NCI-H2081 (cell line): Measurements from ENCODE around the gene MTR.

Experiments used
- DNase-seq, 2 experiments: peaks; one replicate each; lab custom pipeline; 2025; lab: John Stamatoyannopoulos, UW

MTR gene

GRCh38 chr1:236862615-236863211 is 67.6 kb downstream of the MTR start:
- no peak for DNase-seq

- DNase-seq = no peak
Measured at GRCh38 chr1:236864211-236864610, 69.1 kb downstream of the MTR start.

GRCh38 chr1:236864996-236865817 is 70.1 kb downstream of the MTR start:
- DNase-seq = no peak

- DNase-seq = no peak
Measured at GRCh38 chr1:236865818-236866155, 70.7 kb downstream of the MTR start.

GRCh38 chr1:236868625-236869467 is 73.8 kb downstream of the MTR start:
- peak; percentile 64 to 66 for DNase-seq

- DNase-seq = no peak
Measured at GRCh38 chr1:236869911-236870310, 74.8 kb downstream of the MTR start.

- DNase-seq = no peak
Measured at GRCh38 chr1:236870721-236871120, 75.6 kb downstream of the MTR start.

- no peak for DNase-seq
Measured at GRCh38 chr1:236872075-236872666, 77.1 kb downstream of the MTR start.

GRCh38 chr1:236875975-236876374 is 80.9 kb downstream of the MTR start:
- DNase-seq = no peak

- no peak for DNase-seq
Measured at GRCh38 chr1:236877661-236878060, 82.6 kb downstream of the MTR start.

GRCh38 chr1:236880209-236880608 is 85.1 kb downstream of the MTR start:
- no peak for DNase-seq

- DNase-seq = no peak
Measured at GRCh38 chr1:236882678-236883077, 87.6 kb downstream of the MTR start.

GRCh38 chr1:236886199-236886598 is 91.1 kb downstream of the MTR start:
- no peak for DNase-seq

- no peak for DNase-seq
Measured at GRCh38 chr1:236887081-236887480, 92.0 kb downstream of the MTR start.

GRCh38 chr1:236888126-236888525 is 93.0 kb downstream of the MTR start:
- peak in 1 of 2 experiments; percentile 17 for DNase-seq

- peak; percentile 29 to 75 for DNase-seq
Measured at GRCh38 chr1:236888903-236889302, 93.8 kb downstream of the MTR start.

GRCh38 chr1:236890152-236891056 is 95.3 kb downstream of the MTR start:
- DNase-seq = no peak

- no peak for DNase-seq
Measured at GRCh38 chr1:236893626-236894545, 98.8 kb downstream of the MTR start.

GRCh38 chr1:236895665-236896387 is 100.7 kb downstream of the MTR start:
- no peak for DNase-seq

- no peak for DNase-seq
Measured at GRCh38 chr1:236896716-236897115, 101.6 kb downstream of the MTR start.
